RPMI8226 (cell line): ENCODE measurements around the gene RPL29.
"Not testable (repeated sequence)": the region's sequence is repeated elsewhere in the genome, so short reads cannot be mapped to it uniquely, and the experiment has no call there.

Experiments
- DNase-seq: peaks from one replicate; pipeline ENCODE4 v3.0.0-alpha.2; 2015

Gene RPL29

DNA sequence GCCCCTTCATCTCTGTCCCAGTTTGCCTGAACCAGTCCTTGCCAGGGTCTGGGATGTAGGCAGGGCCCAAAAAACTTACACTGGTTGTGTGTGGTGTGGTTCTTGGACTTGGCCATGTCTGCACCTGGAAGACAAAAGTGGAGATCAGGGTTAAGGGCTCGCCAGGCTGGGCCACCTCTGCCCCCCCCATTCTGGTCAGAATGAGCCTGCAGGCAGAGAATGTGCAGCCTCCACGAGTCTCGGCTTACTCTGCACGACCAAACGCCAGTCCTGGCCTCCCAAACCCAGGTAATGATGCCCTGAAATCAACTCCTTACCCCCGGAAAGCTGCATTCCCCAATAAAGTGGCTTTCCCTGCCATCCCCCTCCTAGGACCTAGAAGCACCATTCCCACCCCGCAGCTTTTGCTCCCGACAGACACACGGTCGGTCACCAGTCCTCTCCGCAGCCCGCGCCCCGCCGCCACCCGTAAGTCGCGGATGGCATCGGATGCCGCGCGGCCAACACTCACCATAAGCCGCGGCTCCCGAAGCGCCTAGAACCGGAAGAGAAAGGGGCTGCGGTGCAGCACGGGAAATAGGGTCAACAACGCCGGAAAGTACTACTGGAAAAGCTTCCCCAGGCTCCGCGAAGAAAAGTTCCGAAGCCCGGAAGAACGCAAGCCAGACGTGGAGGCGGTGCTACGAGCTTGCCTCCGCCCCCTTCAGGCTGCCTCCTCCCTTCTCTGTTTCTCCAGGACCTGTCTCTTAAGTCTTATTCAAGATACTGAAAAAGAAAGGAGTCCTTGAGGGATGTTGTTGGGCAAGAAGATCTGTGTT is at the start of gene RPL29:
Gene RPL29, minus strand, starts transcription at position 550 of the 818 bp plus-strand sequence. Its CDS starts 434 bp downstream, at position 116.
- peak; percentile 95 for DNase-seq

GRCh38 chr3:52044869-52045619 is 49.3 kb upstream of the RPL29 start:
- DNase-seq = no peak

GRCh38 chr3:52043750-52044149 is 48.1 kb upstream of the RPL29 start:
- DNase-seq = no peak

DNA sequence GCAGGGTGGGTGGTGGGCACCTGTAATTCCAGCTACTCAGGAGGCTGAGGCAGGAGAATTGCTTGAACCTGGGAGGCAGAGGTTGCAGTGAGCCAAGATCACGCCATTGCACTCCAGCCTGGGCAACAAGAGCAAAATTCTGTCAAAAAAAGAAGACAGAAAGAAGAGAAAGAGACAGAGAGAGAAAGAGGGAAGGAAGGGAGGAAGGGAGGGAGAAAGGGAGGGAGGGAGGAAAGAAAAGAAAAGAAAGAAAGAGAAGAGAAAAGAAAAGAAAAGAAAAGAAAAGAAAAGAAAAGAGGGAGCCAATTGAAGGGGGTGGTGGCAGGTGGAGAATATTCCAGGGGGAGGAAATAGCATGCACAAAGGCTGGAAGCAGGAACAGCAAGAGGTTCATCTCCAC is 47.3 kb upstream of the RPL29 start:
- not testable (repeated sequence) for DNase-seq

GRCh38 chr3:52041118-52041731 is 45.5 kb upstream of the RPL29 start:
- peak; percentile 50 for DNase-seq

- no peak for DNase-seq
Observed at GRCh38 chr3:52040600-52040999, 44.9 kb upstream of the RPL29 start.

GRCh38 chr3:52039846-52040245 is 44.2 kb upstream of the RPL29 start:
- DNase-seq = no peak

GRCh38 chr3:52039426-52039825 is 43.7 kb upstream of the RPL29 start:
- no peak for DNase-seq

DNA sequence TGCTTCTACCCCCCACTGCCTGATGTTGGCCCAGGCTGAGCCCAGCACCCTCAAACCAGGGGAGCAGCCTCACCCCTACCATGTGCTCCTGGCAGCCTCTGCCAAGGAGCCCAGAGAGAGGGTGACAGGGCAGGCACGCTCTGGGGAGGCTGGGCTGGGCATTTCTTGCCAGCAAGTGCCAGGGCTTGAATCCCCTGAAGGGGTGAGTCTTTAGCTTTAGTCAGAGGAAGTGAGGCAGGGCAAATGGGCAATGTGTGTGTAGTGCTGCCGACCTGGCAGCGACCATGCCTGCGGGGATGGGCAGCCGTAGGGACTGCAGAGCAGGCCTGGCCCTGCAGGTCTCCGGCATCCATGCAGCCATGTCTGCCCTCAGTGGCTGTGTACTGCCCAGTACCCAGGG is 42.5 kb upstream of the RPL29 start:
- DNase-seq = no peak

DNA sequence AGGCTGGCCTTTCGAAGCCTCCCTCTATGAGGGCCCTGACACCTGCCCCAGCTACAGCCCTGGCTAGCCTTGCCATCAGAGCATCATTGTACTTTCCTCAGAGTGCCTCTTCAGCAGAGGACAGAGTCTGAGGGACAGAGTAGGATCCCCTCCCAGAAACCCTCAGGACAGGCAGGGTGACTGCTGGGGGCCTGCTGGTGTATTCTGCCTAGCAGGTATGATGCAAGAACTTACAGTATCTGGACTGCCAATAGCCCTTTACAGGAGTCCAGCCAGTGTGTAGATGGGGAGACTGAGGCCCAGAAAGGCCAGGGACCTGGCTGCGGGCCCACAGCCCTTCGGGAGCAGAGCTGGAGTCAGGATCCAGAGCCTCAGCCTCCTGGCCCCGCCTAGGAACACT is 41.6 kb upstream of the RPL29 start:
- no peak for DNase-seq

GRCh38 chr3:52036829-52037228 is 41.1 kb upstream of the RPL29 start:
- DNase-seq = no peak

DNA sequence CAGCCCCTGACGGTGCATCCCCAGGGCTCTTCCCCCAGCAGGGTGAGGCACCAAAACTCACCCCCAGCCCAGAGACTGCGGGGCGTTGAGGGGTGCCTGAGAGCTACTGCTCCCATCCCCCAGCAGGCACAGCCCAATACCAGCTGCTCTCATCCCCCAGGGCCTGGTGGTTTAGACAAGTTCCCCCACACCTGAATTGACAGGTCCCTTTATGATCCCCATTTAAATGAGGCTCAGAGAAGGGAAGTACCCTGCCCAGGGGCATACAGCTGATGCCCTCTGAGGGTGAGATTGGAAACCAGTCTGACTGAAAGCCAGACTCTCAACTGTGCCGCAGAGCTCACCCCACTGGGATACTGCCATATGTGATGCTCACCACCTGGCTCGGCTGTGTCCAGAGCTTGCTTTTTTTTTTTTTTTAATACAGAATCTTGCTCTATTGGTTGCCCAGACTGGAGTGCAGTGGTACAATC is 40.6 kb upstream of the RPL29 start:
- no peak for DNase-seq

GRCh38 chr3:52034651-52035050 is 39.0 kb upstream of the RPL29 start:
- DNase-seq = no peak

- DNase-seq = no peak
Observed at GRCh38 chr3:52034212-52034611, 38.5 kb upstream of the RPL29 start.

- not testable (repeated sequence) for DNase-seq
Observed at GRCh38 chr3:52033748-52034147, 38.1 kb upstream of the RPL29 start.

DNA sequence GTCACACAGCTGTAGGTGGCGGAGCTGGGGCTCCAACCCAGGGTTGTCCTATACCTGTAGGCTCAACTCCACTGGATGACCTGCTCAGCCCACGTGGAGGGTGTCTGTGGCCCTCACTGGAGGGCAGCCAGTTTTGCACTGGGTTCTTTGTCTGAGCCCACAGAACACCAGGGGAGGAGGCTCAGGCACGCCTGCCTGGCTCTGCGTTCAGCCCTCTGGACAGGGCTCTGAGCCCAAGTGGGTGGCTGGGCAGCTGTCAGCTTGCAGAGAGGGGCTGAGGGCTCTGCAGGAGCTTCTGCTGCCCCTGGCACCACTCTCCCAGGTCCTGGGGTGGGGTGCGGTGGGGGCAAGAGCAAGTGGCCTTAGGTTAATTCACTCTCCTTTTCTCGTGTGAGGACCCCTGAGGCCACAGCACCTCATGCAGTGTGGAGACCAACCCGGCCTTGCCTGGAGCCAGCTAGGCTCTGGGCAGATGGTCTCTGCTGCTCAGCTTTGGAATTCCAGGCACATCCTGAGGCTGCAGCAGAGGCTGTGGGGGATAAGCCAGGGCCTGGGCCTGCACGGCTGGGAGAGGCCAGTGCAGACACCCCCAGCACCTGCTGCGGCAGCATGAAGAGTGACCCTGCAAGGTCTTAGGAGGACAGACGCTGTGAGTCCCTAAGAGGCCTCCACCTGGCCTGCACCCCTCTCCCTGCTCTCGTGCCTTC is 37.2 kb upstream of the RPL29 start:
- no peak for DNase-seq

- DNase-seq = no peak
Observed at GRCh38 chr3:52031896-52032295, 36.2 kb upstream of the RPL29 start.

- DNase-seq = no peak
Observed at GRCh38 chr3:52030714-52031310, 35.1 kb upstream of the RPL29 start.

DNA sequence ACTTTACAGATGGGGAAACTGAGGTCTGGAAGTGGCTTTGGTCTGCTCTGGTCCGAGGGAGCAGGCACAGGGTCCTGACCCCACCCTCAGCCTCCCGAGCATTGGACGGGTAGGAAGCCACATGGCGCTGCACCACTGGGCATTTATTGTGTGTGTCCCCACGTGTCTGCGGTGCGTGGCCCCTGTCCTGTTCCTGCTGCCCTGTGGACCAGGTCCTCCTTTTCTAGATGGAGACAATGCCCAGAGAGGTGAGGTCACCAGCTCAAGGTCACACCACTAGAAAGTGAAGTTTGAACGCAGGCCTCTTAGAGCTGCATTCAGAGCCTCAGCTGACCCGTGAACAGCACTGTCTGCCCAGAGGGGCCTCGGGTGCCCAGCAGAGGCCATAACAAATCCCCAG is 33.8 kb upstream of the RPL29 start:
- no peak for DNase-seq

DNA sequence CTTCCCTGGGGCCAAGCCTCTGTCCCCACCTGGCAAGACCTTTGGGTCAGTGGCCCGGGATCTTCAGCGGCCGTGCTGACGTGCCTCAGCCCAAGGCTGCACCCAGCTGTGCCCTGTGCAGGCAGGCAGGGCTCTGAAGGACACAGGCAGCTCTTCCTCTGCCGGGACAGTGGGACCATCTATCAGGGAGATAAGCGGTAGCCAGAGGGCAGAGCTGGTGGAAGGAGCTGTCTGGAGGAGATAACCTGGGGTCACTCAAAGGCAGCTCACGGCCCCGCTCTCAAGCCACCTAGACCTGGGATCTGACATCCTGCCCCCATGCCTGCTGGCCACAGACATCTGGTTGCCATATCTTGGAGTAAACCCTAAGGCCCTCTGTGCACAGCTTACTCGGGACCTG is 33.4 kb upstream of the RPL29 start:
- DNase-seq = no peak

- DNase-seq = no peak
Observed at GRCh38 chr3:52028572-52028971, 32.9 kb upstream of the RPL29 start.

DNA sequence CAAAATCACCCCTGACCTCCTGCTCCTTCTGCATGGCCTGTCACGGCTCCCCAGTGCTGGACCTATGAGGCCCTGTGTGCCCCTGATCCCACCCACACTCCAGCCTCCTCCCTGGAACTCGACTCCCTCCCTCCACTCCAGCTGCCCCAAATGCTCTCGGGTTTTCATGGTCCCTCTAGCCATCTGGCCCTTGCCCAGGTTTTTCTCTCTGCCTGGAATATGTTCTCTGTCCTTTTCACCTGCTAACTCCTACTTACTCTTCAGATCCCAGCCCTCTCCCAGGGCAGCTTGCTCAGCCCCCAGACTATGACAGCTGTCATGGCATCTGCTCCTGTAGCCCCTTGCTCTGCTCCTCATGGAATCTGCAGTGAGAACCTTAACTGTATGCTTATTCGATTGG is 30.3 kb upstream of the RPL29 start:
- DNase-seq = no peak

- DNase-seq = no peak
Observed at GRCh38 chr3:52025453-52025852, 29.8 kb upstream of the RPL29 start.
